Measurements from ENCODE around the gene NEK3.
"Not testable (repeated sequence)": the region's sequence is repeated elsewhere in the genome, so short reads cannot be mapped to it uniquely, and the experiment has no call there.

Gene NEK3

GRCh38 chr13:52165411-52165810, 6.0 kb upstream of the NEK3 start:
- DNase-seq, result no peak

GRCh38 chr13:52164989-52165388, 5.6 kb upstream of the NEK3 start:
- no peak for DNase-seq

- not testable (repeated sequence) for DNase-seq
These were observed 4.5 kb upstream of the NEK3 start for GRCh38 chr13:52163878-52164277.

GRCh38 chr13:52162279-52163101, 3.1 kb upstream of the NEK3 start:
- no peak for DNase-seq

- DNase-seq, result no peak
These were observed 1.8 kb upstream of the NEK3 start for GRCh38 chr13:52161181-52161646.

GRCh38 chr13:52160506-52160905, 1.1 kb upstream of the NEK3 start:
- peak in 1 of 6 experiments; percentile 18 for DNase-seq

- no peak for DNase-seq
These were observed 656 bp upstream of the NEK3 start for GRCh38 chr13:52160053-52160452.

- peak in 1 of 6 experiments; percentile 21 for DNase-seq
These were observed 703 bp downstream of the NEK3 start for GRCh38 chr13:52158629-52159158.

GRCh38 chr13:52156724-52157261, 2.6 kb downstream of the NEK3 start:
- DNase-seq, result no peak

GRCh38 chr13:52155177-52155576, 4.2 kb downstream of the NEK3 start:
- no peak for DNase-seq

GRCh38 chr13:52147225-52147624, 12.2 kb downstream of the NEK3 start:
- DNase-seq, result no peak

- DNase-seq, result no peak
These were observed 18.1 kb downstream of the NEK3 start for GRCh38 chr13:52141299-52141698.

GRCh38 chr13:52137489-52137888, 21.9 kb downstream of the NEK3 start:
- DNase-seq, result no peak

- no peak for DNase-seq
These were observed 22.6 kb downstream of the NEK3 start for GRCh38 chr13:52136763-52137162.

GRCh38 chr13:52130641-52131040, 28.8 kb downstream of the NEK3 start:
- no peak for DNase-seq

- peak; percentile 19 to 70 (median 41) for DNase-seq
These were observed 30.4 kb downstream of the NEK3 start, which contains the start of gene NEK5 for GRCh38 chr13:52128714-52129700. TSS of gene NEK5 (minus strand) at chr13:52129073. CDS start at chr13:52127482, 1,591 bp downstream.

GRCh38 chr13:52127783-52128702, 31.4 kb downstream of the NEK3 start:
- peak; percentile 7 to 73 (median 50) for DNase-seq

GRCh38 chr13:52127378-52127777, 32.0 kb downstream of the NEK3 start:
- DNase-seq, result no peak

- no peak for DNase-seq
These were observed 33.9 kb downstream of the NEK3 start for GRCh38 chr13:52125547-52125946.

- DNase-seq, result no peak
These were observed 40.8 kb downstream of the NEK3 start for GRCh38 chr13:52118595-52118994.

GRCh38 chr13:52118095-52118494, 41.3 kb downstream of the NEK3 start:
- no peak for DNase-seq

- DNase-seq, result no peak
These were observed 46.8 kb downstream of the NEK3 start for GRCh38 chr13:52112591-52112990.
